Nephron progenitor cell (in vitro differentiated cells): ENCODE measurements around the gene RAPGEF5.

Source experiments
- DNase-seq: peaks from one replicate; pipeline ENCODE4 v3.0.0; 2021
- H3K27ac Mint-ChIP-seq: 2 replicates; pipeline ENCODE4 v1.8.0; 2021; ENCODE audit warnings: mild to moderate bottlenecking, moderate library complexity, mixed read lengths
- H3K27me3 Mint-ChIP-seq: 2 replicates; pipeline ENCODE4 v1.8.0; 2021; ENCODE audit warnings: mild to moderate bottlenecking, low read depth, mixed read lengths; ENCODE audit not compliant: poor library complexity
- H3K36me3 Mint-ChIP-seq: 2 replicates; pipeline ENCODE4 v1.8.0; 2021; ENCODE audit warnings: low read depth, mixed read lengths
- H3K4me1 Mint-ChIP-seq: 2 replicates; pipeline ENCODE4 v1.8.0; 2021; ENCODE audit warnings: mixed read lengths
- H3K4me3 Mint-ChIP-seq: 2 replicates; pipeline ENCODE4 v1.8.0; 2021; ENCODE audit warnings: mild to moderate bottlenecking, moderate library complexity, mixed read lengths
- H3K9me3 Mint-ChIP-seq: 2 replicates; pipeline ENCODE4 v1.8.0; 2021; ENCODE audit warnings: mild to moderate bottlenecking, moderate library complexity, mixed read lengths
- TF ChIP-seq, protein P1 (sequence below): fragments of 200-600 bp; sonication (generic); IDR thresholded peaks from 2 replicates; pipeline ENCODE4 v1.5.0; 2021; ENCODE audit warnings: antibody characterized with exemption

Gene RAPGEF5, protein sequence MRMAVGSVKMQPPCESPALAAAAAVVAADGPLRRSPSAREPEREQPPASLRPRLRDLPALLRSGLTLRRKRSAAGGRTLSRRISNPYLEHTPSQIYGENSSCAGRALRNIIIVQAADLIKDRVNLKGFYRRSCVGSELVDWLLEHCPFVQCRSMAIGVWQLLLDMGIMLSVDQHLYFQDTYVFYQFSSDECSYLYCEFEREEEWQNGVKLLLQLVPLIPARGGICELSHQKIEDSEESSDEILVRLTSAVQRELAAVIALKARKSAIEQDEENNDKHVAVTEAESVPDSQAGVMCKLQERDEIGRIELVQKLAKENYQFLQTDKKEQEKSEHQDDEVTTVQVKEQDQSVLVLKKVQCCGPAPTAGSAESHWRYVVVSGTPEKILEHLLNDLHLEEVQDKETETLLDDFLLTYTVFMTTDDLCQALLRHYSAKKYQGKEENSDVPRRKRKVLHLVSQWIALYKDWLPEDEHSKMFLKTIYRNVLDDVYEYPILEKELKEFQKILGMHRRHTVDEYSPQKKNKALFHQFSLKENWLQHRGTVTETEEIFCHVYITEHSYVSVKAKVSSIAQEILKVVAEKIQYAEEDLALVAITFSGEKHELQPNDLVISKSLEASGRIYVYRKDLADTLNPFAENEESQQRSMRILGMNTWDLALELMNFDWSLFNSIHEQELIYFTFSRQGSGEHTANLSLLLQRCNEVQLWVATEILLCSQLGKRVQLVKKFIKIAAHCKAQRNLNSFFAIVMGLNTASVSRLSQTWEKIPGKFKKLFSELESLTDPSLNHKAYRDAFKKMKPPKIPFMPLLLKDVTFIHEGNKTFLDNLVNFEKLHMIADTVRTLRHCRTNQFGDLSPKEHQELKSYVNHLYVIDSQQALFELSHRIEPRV

DNA sequence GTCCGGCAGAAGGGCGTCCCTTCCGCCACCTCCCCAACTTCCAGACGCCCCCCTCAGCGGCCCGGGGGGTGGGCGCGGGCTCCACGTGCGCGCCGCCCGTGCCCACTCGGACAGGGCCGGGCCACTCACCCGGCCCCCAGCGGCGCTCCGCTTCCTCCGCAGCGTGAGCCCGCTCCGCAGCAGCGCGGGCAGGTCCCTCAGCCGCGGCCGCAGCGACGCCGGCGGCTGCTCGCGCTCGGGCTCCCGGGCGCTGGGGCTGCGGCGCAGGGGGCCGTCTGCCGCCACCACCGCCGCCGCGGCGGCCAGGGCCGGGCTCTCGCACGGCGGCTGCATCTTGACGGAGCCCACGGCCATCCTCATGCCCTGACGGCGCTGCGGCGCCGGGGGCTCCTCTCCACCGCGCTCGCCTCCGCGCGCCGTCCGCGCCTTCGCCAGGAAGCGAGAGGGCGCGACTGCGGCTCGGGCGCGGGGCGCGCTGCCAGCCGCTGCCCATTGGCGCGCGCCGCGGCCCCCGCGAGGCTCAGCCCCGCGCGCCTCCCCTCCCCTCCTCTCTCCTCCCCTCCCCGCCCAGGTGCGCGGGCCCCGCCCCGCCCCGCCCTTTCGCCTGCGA lies at the start of gene RAPGEF5:
TSS of gene RAPGEF5 (minus strand) at position 454 of the 610 bp plus-strand sequence. CDS start at position 360, 94 bp downstream.
- peaks cover 34% of the 10 kb centered on the region for H3K27me3 Mint-ChIP-seq
- peak within 1 kb of the TSS; percentile 88 for H3K4me3 Mint-ChIP-seq
- no peak within 1 kb of the TSS for H3K27ac Mint-ChIP-seq
- peak; percentile 55 for DNase-seq
- peaks cover 38% of the 10 kb centered on the region for H3K9me3 Mint-ChIP-seq
- TF ChIP-seq, protein P1, sequence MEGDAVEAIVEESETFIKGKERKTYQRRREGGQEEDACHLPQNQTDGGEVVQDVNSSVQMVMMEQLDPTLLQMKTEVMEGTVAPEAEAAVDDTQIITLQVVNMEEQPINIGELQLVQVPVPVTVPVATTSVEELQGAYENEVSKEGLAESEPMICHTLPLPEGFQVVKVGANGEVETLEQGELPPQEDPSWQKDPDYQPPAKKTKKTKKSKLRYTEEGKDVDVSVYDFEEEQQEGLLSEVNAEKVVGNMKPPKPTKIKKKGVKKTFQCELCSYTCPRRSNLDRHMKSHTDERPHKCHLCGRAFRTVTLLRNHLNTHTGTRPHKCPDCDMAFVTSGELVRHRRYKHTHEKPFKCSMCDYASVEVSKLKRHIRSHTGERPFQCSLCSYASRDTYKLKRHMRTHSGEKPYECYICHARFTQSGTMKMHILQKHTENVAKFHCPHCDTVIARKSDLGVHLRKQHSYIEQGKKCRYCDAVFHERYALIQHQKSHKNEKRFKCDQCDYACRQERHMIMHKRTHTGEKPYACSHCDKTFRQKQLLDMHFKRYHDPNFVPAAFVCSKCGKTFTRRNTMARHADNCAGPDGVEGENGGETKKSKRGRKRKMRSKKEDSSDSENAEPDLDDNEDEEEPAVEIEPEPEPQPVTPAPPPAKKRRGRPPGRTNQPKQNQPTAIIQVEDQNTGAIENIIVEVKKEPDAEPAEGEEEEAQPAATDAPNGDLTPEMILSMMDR = no peak
- peaks cover 29% of the 10 kb centered on the region for H3K4me1 Mint-ChIP-seq
- H3K36me3 Mint-ChIP-seq = peaks cover 25% of the 10 kb centered on the region

DNA sequence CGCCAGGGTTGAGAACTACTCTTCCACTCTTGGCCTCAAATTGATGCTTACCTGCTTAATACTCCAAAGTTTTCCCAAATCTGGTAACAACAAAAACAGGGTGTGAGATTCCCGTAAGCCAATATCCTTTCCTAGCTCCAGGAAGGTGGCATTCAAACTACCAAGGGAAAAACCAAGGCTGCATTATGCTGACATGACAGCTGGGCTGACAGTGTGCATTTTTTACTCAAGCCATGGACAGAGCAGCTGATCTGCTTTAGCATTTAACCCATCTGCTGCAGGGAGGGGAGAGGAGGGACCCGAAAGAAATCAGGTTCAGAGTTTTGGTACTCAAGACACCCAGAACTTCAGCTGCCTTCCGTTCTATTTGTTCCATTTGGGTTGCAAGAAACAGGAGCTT lies 49.8 kb upstream of the RAPGEF5 start:
- H3K9me3 Mint-ChIP-seq = no peaks in the 10 kb centered on the region
- no peak overlapping the region for H3K4me3 Mint-ChIP-seq
- no peak for DNase-seq
- H3K36me3 Mint-ChIP-seq = no peaks in the 10 kb centered on the region
- no peaks in the 10 kb centered on the region for H3K4me1 Mint-ChIP-seq
- peaks cover 5% of the 10 kb centered on the region for H3K27me3 Mint-ChIP-seq
- TF ChIP-seq, protein P1 = no peak
- no peak overlapping the region for H3K27ac Mint-ChIP-seq

DNA sequence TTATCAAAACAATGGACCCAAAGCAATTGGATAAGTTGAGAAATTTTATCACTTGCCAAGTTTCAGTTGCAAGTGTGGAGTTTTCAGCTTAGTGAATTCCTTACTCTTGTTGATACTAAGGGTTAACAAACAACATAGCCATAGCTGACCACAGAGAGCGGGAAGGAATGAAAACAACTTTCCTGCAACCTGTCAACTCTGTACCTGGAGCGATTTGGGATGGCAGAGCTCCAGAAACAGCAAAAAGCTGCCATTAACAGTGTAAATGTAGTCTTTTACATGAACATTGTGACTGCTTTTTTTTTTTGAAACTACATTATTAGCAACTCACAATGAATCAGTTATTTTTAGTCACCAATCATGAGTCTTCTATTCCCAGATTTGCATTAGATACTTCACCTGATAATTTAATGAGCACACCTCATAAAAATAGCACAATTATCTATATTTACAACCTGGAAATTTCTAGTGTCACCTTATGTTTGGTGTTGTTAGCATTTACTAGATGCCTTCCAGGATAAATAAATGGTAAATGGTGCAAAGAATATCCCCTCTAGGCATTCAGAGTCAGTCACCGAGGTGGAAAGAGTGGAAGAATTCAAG lies 47.6 kb upstream of the RAPGEF5 start:
- H3K36me3 Mint-ChIP-seq = no peaks in the 10 kb centered on the region
- H3K4me1 Mint-ChIP-seq = no peaks in the 10 kb centered on the region
- H3K27me3 Mint-ChIP-seq = no peaks in the 10 kb centered on the region
- H3K27ac Mint-ChIP-seq = no peak overlapping the region
- H3K9me3 Mint-ChIP-seq = no peaks in the 10 kb centered on the region
- H3K4me3 Mint-ChIP-seq = no peak overlapping the region
- no peak for DNase-seq
- TF ChIP-seq, protein P1 = no peak

DNA sequence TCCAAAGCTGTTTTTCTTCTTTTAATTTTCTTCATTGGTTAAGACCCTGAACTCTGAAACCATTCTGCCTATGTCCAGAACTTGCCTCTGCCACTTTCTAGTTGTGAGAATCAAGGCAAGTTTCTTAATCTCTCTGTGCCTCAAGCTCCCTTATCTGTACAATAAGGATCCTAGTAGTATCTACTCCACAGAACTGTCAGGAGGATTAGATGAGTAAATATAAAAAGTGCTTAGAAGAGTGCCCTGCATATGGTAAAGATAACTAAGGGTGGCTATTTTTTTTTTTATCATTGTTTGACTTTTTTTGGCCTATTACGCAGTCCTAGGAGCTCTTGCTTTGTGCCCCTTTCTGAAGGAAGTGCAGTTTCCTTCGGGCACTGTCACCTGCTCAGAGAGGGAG lies 46.4 kb upstream of the RAPGEF5 start:
- no peaks in the 10 kb centered on the region for H3K27me3 Mint-ChIP-seq
- no peak for DNase-seq
- no peak overlapping the region for H3K4me3 Mint-ChIP-seq
- TF ChIP-seq, protein P1 = no peak
- no peak overlapping the region for H3K27ac Mint-ChIP-seq
- no peaks in the 10 kb centered on the region for H3K9me3 Mint-ChIP-seq
- H3K36me3 Mint-ChIP-seq = no peaks in the 10 kb centered on the region
- no peaks in the 10 kb centered on the region for H3K4me1 Mint-ChIP-seq

DNA sequence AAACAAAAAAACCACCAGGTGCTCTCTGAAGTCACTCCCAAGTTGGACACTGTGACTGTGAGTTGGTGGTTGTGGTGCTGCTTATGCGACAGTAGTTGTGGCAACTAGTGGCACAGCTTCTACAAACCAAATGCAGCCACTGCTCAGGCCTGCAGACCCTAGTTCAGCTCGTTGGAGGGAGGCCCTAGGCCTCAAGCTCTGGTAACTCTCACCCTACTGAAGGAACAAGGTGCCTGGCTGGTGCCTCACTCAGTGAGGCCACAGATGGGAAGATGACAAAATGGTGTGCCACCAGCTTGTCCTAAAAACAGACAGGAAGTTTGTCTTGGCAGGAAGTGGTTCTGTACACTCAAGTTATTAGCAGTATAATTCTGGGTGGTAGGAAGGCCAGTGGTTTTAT lies 45.3 kb upstream of the RAPGEF5 start:
- TF ChIP-seq, protein P1 = no peak
- DNase-seq = no peak
- Mint-ChIP-seq H3K4me3 (no peak overlapping the region), H3K27ac (no peak overlapping the region), H3K4me1 (no peaks in the 10 kb centered on the region), H3K9me3 (no peaks in the 10 kb centered on the region), H3K27me3 (peaks cover under 1% of the 10 kb centered on the region), H3K36me3 (no peaks in the 10 kb centered on the region)
